ENCODE measurements around the gene MALT1.

DNA sequence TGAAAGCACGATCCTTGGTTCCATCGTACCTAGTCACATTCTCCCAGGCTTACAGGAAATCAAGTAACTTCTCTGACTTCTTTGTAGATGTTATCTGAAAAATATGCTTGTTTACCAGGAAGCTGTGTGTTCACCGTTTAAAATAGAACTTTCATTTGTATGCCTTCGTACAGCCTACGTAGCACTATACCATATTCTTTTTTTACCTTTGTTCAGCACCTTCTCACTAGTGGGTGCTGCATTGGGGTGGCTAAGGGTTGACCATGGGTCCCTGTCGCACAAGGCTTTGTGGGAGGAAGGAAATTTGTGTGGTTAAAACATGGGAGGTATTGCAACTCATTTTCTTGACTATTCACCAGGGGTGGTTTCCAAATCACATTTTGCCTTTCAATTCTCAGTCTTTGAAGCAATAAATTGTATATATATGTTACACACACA, 16.6 kb downstream of the MALT1 start:
- TF ChIP-seq RNF2 (IDR thresholded peaks at IDR 0.05) (no peak), SMAD3 (CRISPR knock-in tag; conservative IDR thresholded peaks at IDR 0.05) (no peak), ELF1 (tag; IDR thresholded peaks at IDR 0.05) (no peak), KLF13 (tag; IDR thresholded peaks at IDR 0.05; ENCODE audit: borderline replicate concordance, low read depth) (no peak), ZNF184 (CRISPR knock-in tag; IDR thresholded peaks at IDR 0.05) (no peak)
- TF ChIP-seq, protein P1, sequence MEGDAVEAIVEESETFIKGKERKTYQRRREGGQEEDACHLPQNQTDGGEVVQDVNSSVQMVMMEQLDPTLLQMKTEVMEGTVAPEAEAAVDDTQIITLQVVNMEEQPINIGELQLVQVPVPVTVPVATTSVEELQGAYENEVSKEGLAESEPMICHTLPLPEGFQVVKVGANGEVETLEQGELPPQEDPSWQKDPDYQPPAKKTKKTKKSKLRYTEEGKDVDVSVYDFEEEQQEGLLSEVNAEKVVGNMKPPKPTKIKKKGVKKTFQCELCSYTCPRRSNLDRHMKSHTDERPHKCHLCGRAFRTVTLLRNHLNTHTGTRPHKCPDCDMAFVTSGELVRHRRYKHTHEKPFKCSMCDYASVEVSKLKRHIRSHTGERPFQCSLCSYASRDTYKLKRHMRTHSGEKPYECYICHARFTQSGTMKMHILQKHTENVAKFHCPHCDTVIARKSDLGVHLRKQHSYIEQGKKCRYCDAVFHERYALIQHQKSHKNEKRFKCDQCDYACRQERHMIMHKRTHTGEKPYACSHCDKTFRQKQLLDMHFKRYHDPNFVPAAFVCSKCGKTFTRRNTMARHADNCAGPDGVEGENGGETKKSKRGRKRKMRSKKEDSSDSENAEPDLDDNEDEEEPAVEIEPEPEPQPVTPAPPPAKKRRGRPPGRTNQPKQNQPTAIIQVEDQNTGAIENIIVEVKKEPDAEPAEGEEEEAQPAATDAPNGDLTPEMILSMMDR (IDR thresholded peaks at IDR 0.05 in 2 of 3, conservative IDR thresholded peaks at IDR 0.05 in 1 of 3; ENCODE audit: insufficient read depth in 2 of 3, low read depth in 1 of 3, low read length in 3 of 3), result no peak

Data from K562 (cell line).